HepG2 (cell line): ENCODE measurements around the gene SLC38A2. TPM values are rescaled to one million over a fixed set of nuclear protein-coding genes. Genes with fewer than 3 reads are reported as not detected.

Experiments
- AFF4 ChIP-seq: sonication (generic); formaldehyde crosslinking; IDR thresholded peaks from 2 replicates; pipeline ENCODE4 v1.4.0; 2020; ENCODE audit warnings: missing genetic modification reagents
- AKNA ChIP-seq: sonication (generic); formaldehyde crosslinking; IDR thresholded peaks from 2 replicates; pipeline ENCODE4 v1.4.0; 2020; ENCODE audit warnings: missing genetic modification reagents, borderline replicate concordance
- ATF1 ChIP-seq: IDR thresholded peaks from 2 replicates; pipeline ENCODE4 v1.6.1; 2016; ENCODE audit warnings: mild to moderate bottlenecking, control low read depth
- DMAP1 ChIP-seq: IDR thresholded peaks from 2 replicates; pipeline ENCODE4 v1.6.1; 2016
- HOXD1 ChIP-seq: sonication (generic); formaldehyde crosslinking; IDR thresholded peaks from 2 replicates; pipeline ENCODE4 v1.5.0; 2020; ENCODE audit warnings: missing genetic modification reagents
- MAFK ChIP-seq, 2 experiments: IDR thresholded peaks in 1 of 2; conservative IDR thresholded peaks in 1 of 2; 2 replicates each; pipeline ENCODE4 v1.6.1; 2011; ENCODE audit warnings: improper control_type of control experiment in 2 of 2, low read length in 2 of 2
- PBX3 ChIP-seq: sonication (generic); formaldehyde crosslinking; IDR thresholded peaks from 2 replicates; pipeline ENCODE4 v1.8.1; 2023; ENCODE audit warnings: missing genetic modification reagents, inconsistent platforms, borderline replicate concordance
- POLR2A ChIP-seq, 2 experiments: IDR thresholded peaks; 2 replicates each; pipeline ENCODE4 v1.6.1; 2011; ENCODE audit warnings: low read depth in 2 of 2, low read length in 2 of 2, mild to moderate bottlenecking in 1 of 2, moderate library complexity in 1 of 2; ENCODE audit not compliant: insufficient read depth in 1 of 2
- POLR2AphosphoS2 ChIP-seq: IDR thresholded peaks from 2 replicates; pipeline ENCODE4 v1.6.1; 2011; ENCODE audit warnings: low read depth, low read length, improper control_type of control experiment
- THRA ChIP-seq: sonication (generic); formaldehyde crosslinking; IDR thresholded peaks from 2 replicates; pipeline ENCODE4 v1.4.0; 2020; ENCODE audit warnings: missing genetic modification reagents, borderline replicate concordance
- ZC3H4 ChIP-seq: sonication (generic); formaldehyde crosslinking; IDR thresholded peaks from 2 replicates; pipeline ENCODE4 v1.4.0; 2020; ENCODE audit warnings: missing genetic modification reagents, borderline replicate concordance
- ZNF280D ChIP-seq: sonication (generic); formaldehyde crosslinking; IDR thresholded peaks from 2 replicates; pipeline ENCODE4 v1.5.1; 2020; ENCODE audit warnings: mild to moderate bottlenecking, missing genetic modification reagents
- ZNF331 ChIP-seq: sonication (generic); formaldehyde crosslinking; IDR thresholded peaks from 2 replicates; pipeline ENCODE4 v1.4.0; 2020; ENCODE audit warnings: missing genetic modification reagents
- ZNF484 ChIP-seq: sonication (generic); formaldehyde crosslinking; IDR thresholded peaks from 2 replicates; pipeline ENCODE4 v1.5.1; 2020; ENCODE audit warnings: mild to moderate bottlenecking, low read depth, missing genetic modification reagents, borderline replicate concordance
- ZNF496 ChIP-seq: sonication (generic); formaldehyde crosslinking; IDR thresholded peaks from 2 replicates; pipeline ENCODE4 v1.8.1; 2023; ENCODE audit warnings: mild to moderate bottlenecking, moderate library complexity, missing genetic modification reagents; ENCODE audit not compliant: insufficient replicate concordance
- polyA plus RNA-seq, 8 experiments: library from polyadenylated mRNA; depleted of rRNA in 3 of 8; stranded (reverse) in 7 of 8; unstranded in 1 of 8; fragments of >200 nt; fragmentation: Illumina TruSeq in 4 of 8; extraction: Trizol in 4 of 8; gene quantifications; 2 replicates each; pipeline versions ENCODE4 v1.2.1 to v1.2.3, GENCODE V29; 2011 to 2016; ENCODE audit warnings: low read depth in 4 of 8, missing spikeins in 1 of 8, mixed read lengths in 1 of 8; ENCODE audit not compliant: insufficient read depth in 1 of 8
- total RNA-seq, 5 experiments: library from RNA; depleted of rRNA; stranded (reverse); fragments of >200 nt; fragmentation: Illumina TruSeq; extraction: Trizol; gene quantifications; 2 replicates each; pipeline ENCODE4 v1.2.3, GENCODE V29; 2016; ENCODE audit warnings: low read depth in 1 of 5

The SLC38A2 gene
- total and polyA plus RNA-seq, 2 of the 13 experiments (the other 11 are each of a cell fraction or from before 2014, with no cell fraction given) = 368 to 880 TPM

GRCh38 chr12:46365951-46366379 is 6.6 kb downstream of the SLC38A2 start (continued):
- TF ChIP-seq ZNF484 (CRISPR knock-in tag) = no peak
- TF ChIP-seq DMAP1 (CRISPR knock-in tag) = no peak
- TF ChIP-seq POLR2AphosphoS2 = peak; percentile 85; the same call in 1 of the 2 replicates
- peak in 1 of 2 experiments; percentile 56; a peak in 2 of 4 replicates for TF ChIP-seq POLR2A (IDR thresholded peaks at IDR 0.05; ENCODE audit: insufficient read depth in 1 of 2, low read depth in 2 of 2, low read length in 2 of 2)
- peak; percentile 35; the same call in 1 of the 2 replicates for TF ChIP-seq ATF1 (CRISPR knock-in tag)
- 0 out of 2 replicates have a peak, but pooled peaks have one; percentile 20 for TF ChIP-seq ZNF331 (CRISPR knock-in tag)
- peak; percentile 83; the same call in 1 of the 2 replicates for TF ChIP-seq AFF4
- 0 out of 2 replicates have a peak, but pooled peaks have one; percentile 12 for TF ChIP-seq AKNA (CRISPR knock-in tag)
- no peak for TF ChIP-seq ZNF496 (CRISPR knock-in tag)
- TF ChIP-seq HOXD1 = no peak
- TF ChIP-seq ZNF280D (CRISPR knock-in tag) = no peak
- TF ChIP-seq THRA (CRISPR knock-in tag) = peak; percentile 7; the same call in 1 of the 2 replicates
- 0 out of 2 replicates have a peak, but pooled peaks have one; percentile 20 for TF ChIP-seq PBX3 (CRISPR knock-in tag)
- TF ChIP-seq ZC3H4 (CRISPR knock-in tag) = 0 out of 2 replicates have a peak, but pooled peaks have one; percentile 31
- no peak for TF ChIP-seq MAFK (conservative IDR thresholded peaks at IDR 0.05 in 1 of 2, IDR thresholded peaks at IDR 0.05 in 1 of 2; ENCODE audit: low read length in 2 of 2)
